ENCODE results near the gene ABCC8.

The ABCC8 gene

GRCh38 chr11:17382046-17382728 lies 94.5 kb downstream of the ABCC8 start:
- H3K27me3 ChIP-seq (replicated peaks in 2 of 5; ENCODE audit: control insufficient read depth in 4 of 5, insufficient read depth in 5 of 5, low read length in 4 of 5) = no peaks in the 10 kb centered on the region
- H3K36me3 ChIP-seq (ENCODE audit: control insufficient read depth in 4 of 4, insufficient read depth in 4 of 4, low read length in 3 of 4) = peaks cover 0 to 8% (median 0%) of the 10 kb centered on the region in 4 experiments
- ChIA-PET CTCF (interaction anchor here (1.0 to 7.2 kb wide), 8 partner anchors 11 to 152 kb away, joined by 3 to 220 read pairs (median 8); no protein-coding TSS in a partner anchor), POLR2A (no interaction called here)
- 94% methylated on average over 8 of the region's 8 CpGs for WGBS (ENCODE audit: insufficient coverage)
- H3K9me3 ChIP-seq (ENCODE audit: control extremely low read depth in 1 of 5, control insufficient read depth in 4 of 5, insufficient read depth in 2 of 5, low read depth in 1 of 5, low read length in 4 of 5) = peaks cover 0 to 9% (median 4%) of the 10 kb centered on the region in 5 experiments
- DNase-seq = no peak
- H3K4me1 ChIP-seq (ENCODE audit: control extremely low read depth in 1 of 4, control insufficient read depth in 4 of 4, insufficient read depth in 4 of 4, low read length in 3 of 4) = no peaks in the 10 kb centered on the region
- no peak overlapping the region for H3K27ac ChIP-seq (ENCODE audit: insufficient read depth in 1 of 2, low read depth in 1 of 2, low read length in 2 of 2, poor library complexity in 1 of 2, severe bottlenecking in 2 of 2)
- H3K4me3 ChIP-seq (ENCODE audit: control insufficient read depth in 1 of 7, extremely low read depth in 1 of 7, insufficient read depth in 4 of 7, low read depth in 2 of 7, low read length in 6 of 7) = no peak overlapping the region

- Histone ChIP-seq H3K4me3 (ENCODE audit: control insufficient read depth in 1 of 7, extremely low read depth in 1 of 7, insufficient read depth in 4 of 7, low read depth in 2 of 7, low read length in 6 of 7) (no peak overlapping the region), H3K4me1 (ENCODE audit: control extremely low read depth in 1 of 4, control insufficient read depth in 4 of 4, insufficient read depth in 4 of 4, low read length in 3 of 4) (no peaks in the 10 kb centered on the region), H3K9me3 (ENCODE audit: control extremely low read depth in 1 of 5, control insufficient read depth in 4 of 5, insufficient read depth in 2 of 5, low read depth in 1 of 5, low read length in 4 of 5) (peaks cover 0 to 18% (median 6%) of the 10 kb centered on the region in 5 experiments), H3K27me3 (replicated peaks in 2 of 5; ENCODE audit: control insufficient read depth in 4 of 5, insufficient read depth in 5 of 5, low read length in 4 of 5) (no peaks in the 10 kb centered on the region), H3K36me3 (ENCODE audit: control insufficient read depth in 4 of 4, insufficient read depth in 4 of 4, low read length in 3 of 4) (peaks cover 0 to 9% (median 2%) of the 10 kb centered on the region in 4 experiments), H3K27ac (ENCODE audit: insufficient read depth in 1 of 2, low read depth in 1 of 2, low read length in 2 of 2, poor library complexity in 1 of 2, severe bottlenecking in 2 of 2) (no peak overlapping the region)
- no peak for DNase-seq
- 94% methylated on average over 2 of the region's 4 CpGs for WGBS (ENCODE audit: insufficient coverage)
- POLR2A ChIA-PET = no interaction called here
- CTCF ChIA-PET = interaction anchor here (2.3 to 7.2 kb wide), 3 partner anchors 14 to 123 kb away, joined by 4 to 220 read pairs (median 5); no protein-coding TSS in a partner anchor
These were observed 95.5 kb downstream of the ABCC8 start for GRCh38 chr11:17381156-17381555.

GRCh38 chr11:17379383-17380180 lies 97.1 kb downstream of the ABCC8 start:
- Histone ChIP-seq H3K4me1 (ENCODE audit: control extremely low read depth in 1 of 4, control insufficient read depth in 4 of 4, insufficient read depth in 4 of 4, low read length in 3 of 4) (no peaks in the 10 kb centered on the region), H3K36me3 (ENCODE audit: control insufficient read depth in 4 of 4, insufficient read depth in 4 of 4, low read length in 3 of 4) (peaks cover 0 to 20% (median 3%) of the 10 kb centered on the region in 4 experiments), H3K9me3 (ENCODE audit: control extremely low read depth in 1 of 5, control insufficient read depth in 4 of 5, insufficient read depth in 2 of 5, low read depth in 1 of 5, low read length in 4 of 5) (peaks cover 0 to 34% (median 6%) of the 10 kb centered on the region in 5 experiments), H3K27ac (ENCODE audit: insufficient read depth in 1 of 2, low read depth in 1 of 2, low read length in 2 of 2, poor library complexity in 1 of 2, severe bottlenecking in 2 of 2) (no peak overlapping the region), H3K4me3 (ENCODE audit: control insufficient read depth in 1 of 7, extremely low read depth in 1 of 7, insufficient read depth in 4 of 7, low read depth in 2 of 7, low read length in 6 of 7) (no peak overlapping the region), H3K27me3 (replicated peaks in 2 of 5; ENCODE audit: control insufficient read depth in 4 of 5, insufficient read depth in 5 of 5, low read length in 4 of 5) (no peaks in the 10 kb centered on the region)
- CTCF ChIA-PET = interaction anchor here (0.9 to 2.4 kb wide), 8 partner anchors 9 to 127 kb away, joined by 3 to 4 read pairs (median 3); no protein-coding TSS in a partner anchor
- no peak for DNase-seq
- POLR2A ChIA-PET = no interaction called here
- WGBS (ENCODE audit: insufficient coverage) = 96% methylated on average over 6 of the region's 7 CpGs

GRCh38 chr11:17378655-17379054 lies 98.0 kb downstream of the ABCC8 start:
- Histone ChIP-seq H3K9me3 (ENCODE audit: control extremely low read depth in 1 of 5, control insufficient read depth in 4 of 5, insufficient read depth in 2 of 5, low read depth in 1 of 5, low read length in 4 of 5) (peaks cover 2 to 43% (median 7%) of the 10 kb centered on the region in 5 experiments), H3K4me3 (ENCODE audit: control insufficient read depth in 1 of 7, extremely low read depth in 1 of 7, insufficient read depth in 4 of 7, low read depth in 2 of 7, low read length in 6 of 7) (no peak overlapping the region), H3K36me3 (ENCODE audit: control insufficient read depth in 4 of 4, insufficient read depth in 4 of 4, low read length in 3 of 4) (peaks cover 0 to 26% (median 3%) of the 10 kb centered on the region in 4 experiments), H3K27ac (ENCODE audit: insufficient read depth in 1 of 2, low read depth in 1 of 2, low read length in 2 of 2, poor library complexity in 1 of 2, severe bottlenecking in 2 of 2) (no peak overlapping the region), H3K27me3 (replicated peaks in 2 of 5; ENCODE audit: control insufficient read depth in 4 of 5, insufficient read depth in 5 of 5, low read length in 4 of 5) (no peaks in the 10 kb centered on the region), H3K4me1 (ENCODE audit: control extremely low read depth in 1 of 4, control insufficient read depth in 4 of 4, insufficient read depth in 4 of 4, low read length in 3 of 4) (no peaks in the 10 kb centered on the region)
- ChIA-PET CTCF (interaction anchor here (1.0 to 1.6 kb wide), 4 partner anchors 12 to 149 kb away, joined by 3 to 5 read pairs (median 3); no protein-coding TSS in a partner anchor), POLR2A (no interaction called here)
- WGBS (ENCODE audit: insufficient coverage) = 91% methylated on average over 1 of the region's 2 CpGs
- no peak for DNase-seq

GRCh38 chr11:17376493-17376892 lies 100.2 kb downstream of the ABCC8 start:
- WGBS (ENCODE audit: insufficient coverage) = 100% methylated on average over 1 of the region's 3 CpGs
- H3K36me3 ChIP-seq (ENCODE audit: control insufficient read depth in 4 of 4, insufficient read depth in 4 of 4, low read length in 3 of 4) = peaks cover 0 to 44% (median 12%) of the 10 kb centered on the region in 4 experiments
- ChIA-PET POLR2A (no interaction called here), CTCF (no interaction called here)
- H3K9me3 ChIP-seq (ENCODE audit: control extremely low read depth in 1 of 5, control insufficient read depth in 4 of 5, insufficient read depth in 2 of 5, low read depth in 1 of 5, low read length in 4 of 5) = peaks cover 2 to 64% (median 27%) of the 10 kb centered on the region in 5 experiments
- H3K4me1 ChIP-seq (ENCODE audit: control extremely low read depth in 1 of 4, control insufficient read depth in 4 of 4, insufficient read depth in 4 of 4, low read length in 3 of 4) = no peaks in the 10 kb centered on the region
- DNase-seq = no peak
- no peak overlapping the region for H3K27ac ChIP-seq (ENCODE audit: insufficient read depth in 1 of 2, low read depth in 1 of 2, low read length in 2 of 2, poor library complexity in 1 of 2, severe bottlenecking in 2 of 2)
- H3K4me3 ChIP-seq (ENCODE audit: control insufficient read depth in 1 of 7, extremely low read depth in 1 of 7, insufficient read depth in 4 of 7, low read depth in 2 of 7, low read length in 6 of 7) = no peak overlapping the region
- no peaks in the 10 kb centered on the region for H3K27me3 ChIP-seq (replicated peaks in 2 of 5; ENCODE audit: control insufficient read depth in 4 of 5, insufficient read depth in 5 of 5, low read length in 4 of 5)

GRCh38 chr11:17375547-17375946 lies 101.1 kb downstream of the ABCC8 start:
- no peak for DNase-seq
- H3K4me3 ChIP-seq (ENCODE audit: control insufficient read depth in 1 of 7, extremely low read depth in 1 of 7, insufficient read depth in 4 of 7, low read depth in 2 of 7, low read length in 6 of 7) = no peak overlapping the region
- 67% methylated on average over 3 of the region's 5 CpGs for WGBS (ENCODE audit: insufficient coverage)
- no peaks in the 10 kb centered on the region for H3K4me1 ChIP-seq (ENCODE audit: control extremely low read depth in 1 of 4, control insufficient read depth in 4 of 4, insufficient read depth in 4 of 4, low read length in 3 of 4)
- no peaks in the 10 kb centered on the region for H3K27me3 ChIP-seq (replicated peaks in 2 of 5; ENCODE audit: control insufficient read depth in 4 of 5, insufficient read depth in 5 of 5, low read length in 4 of 5)
- no peak overlapping the region for H3K27ac ChIP-seq (ENCODE audit: insufficient read depth in 1 of 2, low read depth in 1 of 2, low read length in 2 of 2, poor library complexity in 1 of 2, severe bottlenecking in 2 of 2)
- ChIA-PET CTCF (interaction anchor here (1.1 to 1.4 kb wide), 6 partner anchors 14 to 431 kb away, joined by 3 read pairs; no protein-coding TSS in a partner anchor), POLR2A (no interaction called here)
- peaks cover 5 to 73% (median 36%) of the 10 kb centered on the region in 5 experiments for H3K9me3 ChIP-seq (ENCODE audit: control extremely low read depth in 1 of 5, control insufficient read depth in 4 of 5, insufficient read depth in 2 of 5, low read depth in 1 of 5, low read length in 4 of 5)
- H3K36me3 ChIP-seq (ENCODE audit: control insufficient read depth in 4 of 4, insufficient read depth in 4 of 4, low read length in 3 of 4) = peaks cover 0 to 48% (median 12%) of the 10 kb centered on the region in 4 experiments
